GM23338 (cell line): ENCODE results near the gene PRPF18.

ENCODE experiments used
- CREB1 ChIP-seq: fragments of 250-450 bp; sonication (Bioruptor Pico); IDR thresholded peaks from 2 replicates; pipeline ENCODE4 v1.5.0; 2020; ENCODE audit warnings: low read depth, mild to moderate bottlenecking, moderate library complexity
- EZH2 ChIP-seq: fragments of 200-600 bp; sonication (generic); IDR thresholded peaks from one replicate; pipeline ENCODE4 v1.8.0; 2017; ENCODE audit warnings: antibody characterized with exemption, mild to moderate bottlenecking, low read depth; ENCODE audit not compliant: unreplicated experiment
- EZH2phosphoT487 ChIP-seq: fragments of 200-600 bp; sonication (generic); IDR thresholded peaks from one replicate; pipeline ENCODE4 v1.8.1; 2018; ENCODE audit warnings: antibody characterized with exemption; ENCODE audit not compliant: unreplicated experiment
- JUNB ChIP-seq: IDR thresholded peaks from one replicate; pipeline ENCODE4 v1.6.1; 2016; ENCODE audit warnings: antibody characterized with exemption; ENCODE audit not compliant: unreplicated experiment
- POLR2AphosphoS5 ChIP-seq: IDR thresholded peaks from 2 replicates; pipeline ENCODE4 v1.6.1; 2016; ENCODE audit warnings: antibody characterized with exemption, low read depth
- ZNF114 ChIP-seq: fragments of 250-450 bp; sonication (Bioruptor Pico); IDR thresholded peaks from 2 replicates; pipeline ENCODE4 v1.5.0; 2020; ENCODE audit warnings: mild to moderate bottlenecking, moderate library complexity
- ZNF331 ChIP-seq: fragments of 250-450 bp; sonication (Bioruptor Pico); IDR thresholded peaks from 2 replicates; pipeline ENCODE4 v1.5.0; 2020; ENCODE audit warnings: low read depth, mild to moderate bottlenecking, moderate library complexity
- TF ChIP-seq, protein P1 (sequence below), 2 experiments: fragments of 200-600 bp in 1 of 2; sonication (generic) in 1 of 2; conservative IDR thresholded peaks; 2 replicates each; pipeline versions ENCODE4 v1.5.1 to v1.6.1; 2016 to 2017; ENCODE audit warnings: antibody characterized with exemption in 2 of 2, low read depth in 2 of 2, mild to moderate bottlenecking in 2 of 2, moderate library complexity in 1 of 2
- TF ChIP-seq, protein P2 (sequence below): IDR thresholded peaks from one replicate; pipeline ENCODE4 v1.6.1; 2018; ENCODE audit warnings: antibody characterized with exemption; ENCODE audit not compliant: unreplicated experiment
- TF ChIP-seq, protein P3 (sequence below): IDR thresholded peaks from 2 replicates; pipeline ENCODE4 v1.6.1; 2016; ENCODE audit warnings: antibody characterized with exemption

DNA sequence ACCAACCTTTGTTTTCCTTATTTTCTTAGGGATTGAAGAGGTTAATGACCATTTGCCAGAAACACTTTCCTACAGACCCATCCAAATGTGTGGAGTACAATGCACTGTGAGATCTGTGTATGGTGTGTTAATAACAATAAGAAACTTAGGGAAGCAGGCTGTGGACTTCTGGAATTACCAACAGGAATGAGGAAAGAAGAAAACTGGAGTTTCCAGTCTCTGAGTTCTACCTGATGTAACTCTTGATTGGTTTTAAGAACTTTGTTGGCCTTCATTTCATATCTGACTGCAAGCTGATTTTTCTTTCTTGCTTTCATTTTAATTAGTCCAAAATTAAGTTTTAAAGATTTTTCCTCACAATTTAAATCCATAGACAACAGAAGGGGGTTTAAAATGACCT lies 43.5 kb downstream of the PRPF18 start:
- TF ChIP-seq ZNF114 = no peak
- TF ChIP-seq, protein P1, sequence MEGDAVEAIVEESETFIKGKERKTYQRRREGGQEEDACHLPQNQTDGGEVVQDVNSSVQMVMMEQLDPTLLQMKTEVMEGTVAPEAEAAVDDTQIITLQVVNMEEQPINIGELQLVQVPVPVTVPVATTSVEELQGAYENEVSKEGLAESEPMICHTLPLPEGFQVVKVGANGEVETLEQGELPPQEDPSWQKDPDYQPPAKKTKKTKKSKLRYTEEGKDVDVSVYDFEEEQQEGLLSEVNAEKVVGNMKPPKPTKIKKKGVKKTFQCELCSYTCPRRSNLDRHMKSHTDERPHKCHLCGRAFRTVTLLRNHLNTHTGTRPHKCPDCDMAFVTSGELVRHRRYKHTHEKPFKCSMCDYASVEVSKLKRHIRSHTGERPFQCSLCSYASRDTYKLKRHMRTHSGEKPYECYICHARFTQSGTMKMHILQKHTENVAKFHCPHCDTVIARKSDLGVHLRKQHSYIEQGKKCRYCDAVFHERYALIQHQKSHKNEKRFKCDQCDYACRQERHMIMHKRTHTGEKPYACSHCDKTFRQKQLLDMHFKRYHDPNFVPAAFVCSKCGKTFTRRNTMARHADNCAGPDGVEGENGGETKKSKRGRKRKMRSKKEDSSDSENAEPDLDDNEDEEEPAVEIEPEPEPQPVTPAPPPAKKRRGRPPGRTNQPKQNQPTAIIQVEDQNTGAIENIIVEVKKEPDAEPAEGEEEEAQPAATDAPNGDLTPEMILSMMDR (conservative IDR thresholded peaks at IDR 0.05; ENCODE audit: low read depth in 2 of 2) = no peak
- TF ChIP-seq EZH2 = no peak
- no peak for TF ChIP-seq EZH2phosphoT487
- TF ChIP-seq, protein P2, sequence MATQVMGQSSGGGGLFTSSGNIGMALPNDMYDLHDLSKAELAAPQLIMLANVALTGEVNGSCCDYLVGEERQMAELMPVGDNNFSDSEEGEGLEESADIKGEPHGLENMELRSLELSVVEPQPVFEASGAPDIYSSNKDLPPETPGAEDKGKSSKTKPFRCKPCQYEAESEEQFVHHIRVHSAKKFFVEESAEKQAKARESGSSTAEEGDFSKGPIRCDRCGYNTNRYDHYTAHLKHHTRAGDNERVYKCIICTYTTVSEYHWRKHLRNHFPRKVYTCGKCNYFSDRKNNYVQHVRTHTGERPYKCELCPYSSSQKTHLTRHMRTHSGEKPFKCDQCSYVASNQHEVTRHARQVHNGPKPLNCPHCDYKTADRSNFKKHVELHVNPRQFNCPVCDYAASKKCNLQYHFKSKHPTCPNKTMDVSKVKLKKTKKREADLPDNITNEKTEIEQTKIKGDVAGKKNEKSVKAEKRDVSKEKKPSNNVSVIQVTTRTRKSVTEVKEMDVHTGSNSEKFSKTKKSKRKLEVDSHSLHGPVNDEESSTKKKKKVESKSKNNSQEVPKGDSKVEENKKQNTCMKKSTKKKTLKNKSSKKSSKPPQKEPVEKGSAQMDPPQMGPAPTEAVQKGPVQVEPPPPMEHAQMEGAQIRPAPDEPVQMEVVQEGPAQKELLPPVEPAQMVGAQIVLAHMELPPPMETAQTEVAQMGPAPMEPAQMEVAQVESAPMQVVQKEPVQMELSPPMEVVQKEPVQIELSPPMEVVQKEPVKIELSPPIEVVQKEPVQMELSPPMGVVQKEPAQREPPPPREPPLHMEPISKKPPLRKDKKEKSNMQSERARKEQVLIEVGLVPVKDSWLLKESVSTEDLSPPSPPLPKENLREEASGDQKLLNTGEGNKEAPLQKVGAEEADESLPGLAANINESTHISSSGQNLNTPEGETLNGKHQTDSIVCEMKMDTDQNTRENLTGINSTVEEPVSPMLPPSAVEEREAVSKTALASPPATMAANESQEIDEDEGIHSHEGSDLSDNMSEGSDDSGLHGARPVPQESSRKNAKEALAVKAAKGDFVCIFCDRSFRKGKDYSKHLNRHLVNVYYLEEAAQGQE = no peak
- TF ChIP-seq POLR2AphosphoS5 = no peak
- no peak for TF ChIP-seq JUNB
- TF ChIP-seq CREB1 (CRISPR knock-in tag) = no peak
- TF ChIP-seq ZNF331 (CRISPR knock-in tag) = no peak
- TF ChIP-seq, protein P3, sequence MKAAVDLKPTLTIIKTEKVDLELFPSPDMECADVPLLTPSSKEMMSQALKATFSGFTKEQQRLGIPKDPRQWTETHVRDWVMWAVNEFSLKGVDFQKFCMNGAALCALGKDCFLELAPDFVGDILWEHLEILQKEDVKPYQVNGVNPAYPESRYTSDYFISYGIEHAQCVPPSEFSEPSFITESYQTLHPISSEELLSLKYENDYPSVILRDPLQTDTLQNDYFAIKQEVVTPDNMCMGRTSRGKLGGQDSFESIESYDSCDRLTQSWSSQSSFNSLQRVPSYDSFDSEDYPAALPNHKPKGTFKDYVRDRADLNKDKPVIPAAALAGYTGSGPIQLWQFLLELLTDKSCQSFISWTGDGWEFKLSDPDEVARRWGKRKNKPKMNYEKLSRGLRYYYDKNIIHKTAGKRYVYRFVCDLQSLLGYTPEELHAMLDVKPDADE = no peak
